Activated CD4-positive, alpha-beta T cell treated with anti-CD3 and anti-CD28 coated beads for 24 hours (primary cell): ENCODE results near the gene YWHAQ.
"Not testable (repeated sequence)": the region's sequence is repeated elsewhere in the genome, so short reads cannot be mapped to it uniquely, and the experiment has no call there.

Experiments
- DNase-seq, 2 donors: peaks; one replicate each; pipeline ENCODE4 v3.0.0-alpha.2; 2020; ENCODE audit warnings: low read depth in 2 of 2

Gene YWHAQ

GRCh38 chr2:9552219-9553178, 78.3 kb downstream of the YWHAQ start:
- DNase-seq: no peak

GRCh38 chr2:9550859-9551391, 79.9 kb downstream of the YWHAQ start:
- not testable (repeated sequence) for DNase-seq

- DNase-seq: no peak
These were observed 81.4 kb downstream of the YWHAQ start for GRCh38 chr2:9549420-9549819.

GRCh38 chr2:9548506-9548905, 82.3 kb downstream of the YWHAQ start:
- no peak for DNase-seq

GRCh38 chr2:9547262-9547991, 83.4 kb downstream of the YWHAQ start:
- DNase-seq: no peak

GRCh38 chr2:9545502-9545901, 85.3 kb downstream of the YWHAQ start:
- DNase-seq: no peak

- no peak for DNase-seq
These were observed 87.2 kb downstream of the YWHAQ start for GRCh38 chr2:9543557-9543956.

GRCh38 chr2:9539531-9539930, 91.3 kb downstream of the YWHAQ start:
- DNase-seq: no peak

GRCh38 chr2:9538000-9538507, 92.7 kb downstream of the YWHAQ start:
- DNase-seq: no peak

GRCh38 chr2:9536504-9536903, 94.3 kb downstream of the YWHAQ start:
- no peak for DNase-seq

- no peak for DNase-seq
These were observed 95.6 kb downstream of the YWHAQ start for GRCh38 chr2:9535177-9535576.
